ENCODE data around the gene LRP2BP. TPM values are rescaled to one million over a fixed set of nuclear protein-coding genes. Genes with fewer than 3 reads are reported as not detected.

Gene LRP2BP
- total RNA-seq, result 1.9 TPM

DNA sequence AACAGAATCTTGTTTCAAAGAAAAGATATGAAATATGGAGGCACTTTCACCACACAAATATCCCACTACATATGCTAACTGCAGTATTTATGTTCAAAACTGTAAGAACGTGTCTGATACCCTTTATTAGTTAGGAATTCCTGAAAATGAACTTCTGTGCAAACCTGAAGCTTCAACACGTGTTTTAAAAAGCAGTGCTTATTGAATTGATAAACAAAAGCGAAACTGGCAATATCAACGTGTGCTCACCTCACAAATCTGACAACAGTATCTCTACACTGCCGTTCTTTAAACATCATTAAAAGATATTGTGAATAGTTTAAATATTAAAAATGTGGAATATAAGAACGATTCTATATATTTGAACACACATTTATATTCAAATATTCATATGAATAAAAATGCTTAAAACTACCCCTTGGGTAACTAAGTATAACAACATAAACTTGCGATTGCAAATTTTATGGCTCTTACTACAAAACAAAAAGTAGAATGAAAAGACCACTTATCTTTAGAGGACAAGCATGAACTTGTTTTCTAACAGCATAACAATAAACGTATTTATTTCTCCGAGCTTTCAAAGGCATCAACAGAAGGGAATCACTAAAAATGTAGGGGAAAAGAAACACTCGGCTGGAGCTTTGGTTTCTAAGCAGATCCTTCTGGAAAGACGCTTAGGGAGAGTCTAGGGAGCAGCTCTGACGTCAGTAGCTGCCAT lies at the start of gene LRP2BP:
Gene LRP2BP (minus strand): TSS at position 687 of the 718 bp plus-strand sequence. CDS start 17,738 bp downstream, outside the sequence.
- peak; percentile 82 for DNase-seq

DNA sequence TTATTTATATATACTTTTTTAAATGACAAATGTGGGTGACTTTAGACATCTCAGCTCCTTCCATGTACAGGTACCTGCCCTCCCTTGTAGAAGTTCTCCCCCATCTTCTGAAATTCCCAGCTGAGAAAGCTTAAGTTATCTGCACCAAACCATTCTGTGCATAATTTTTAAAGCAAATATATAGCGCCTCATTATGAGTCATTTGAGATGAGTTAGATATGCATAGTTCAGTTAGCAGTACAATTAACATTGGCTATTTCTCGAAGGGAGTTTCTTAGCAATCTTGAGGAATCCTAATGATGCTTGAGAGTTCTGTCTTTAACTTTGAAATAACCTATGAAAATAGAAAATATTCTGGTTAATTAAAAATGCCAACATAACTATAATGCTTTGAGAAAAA lies 49.5 kb upstream of the LRP2BP start:
- no peak for DNase-seq

DNA sequence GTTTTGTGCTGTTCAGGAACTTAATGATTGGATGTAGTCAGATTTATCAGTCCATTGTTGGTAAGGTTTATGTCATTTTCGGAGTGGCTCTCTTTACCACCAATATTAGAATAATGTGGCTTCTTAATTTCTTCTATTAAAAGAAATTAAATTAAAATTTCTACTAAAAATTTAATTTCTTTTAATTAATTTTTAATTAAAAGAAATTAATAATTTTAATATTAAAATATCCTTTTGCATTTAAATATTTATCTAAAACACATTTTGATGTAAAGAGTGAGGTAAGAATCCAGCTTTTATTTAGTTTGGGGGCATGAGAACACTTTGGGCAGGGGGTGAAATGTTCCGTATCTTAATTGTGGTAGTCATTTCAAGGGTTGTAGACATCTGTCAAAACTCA lies 45.8 kb upstream of the LRP2BP start:
- DNase-seq, result no peak

DNA sequence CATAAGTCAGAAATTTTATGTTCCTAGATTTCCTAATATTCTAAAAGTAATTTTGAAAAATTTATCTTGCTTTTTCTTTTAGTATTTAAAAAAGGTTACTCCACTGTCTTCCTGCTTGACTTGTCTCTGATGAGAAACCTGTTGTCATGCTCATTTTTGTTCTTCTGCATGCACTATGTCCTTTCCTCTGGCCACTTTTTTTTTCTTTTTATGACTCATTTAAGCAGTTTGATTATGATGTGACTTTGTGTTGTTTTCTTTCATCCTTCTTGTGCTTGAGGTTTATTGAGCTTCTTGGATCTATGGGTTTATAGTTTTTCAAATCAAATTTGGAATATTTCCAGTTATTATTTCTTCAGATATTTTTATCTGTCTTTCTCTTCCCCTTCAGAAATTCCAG lies 42.1 kb upstream of the LRP2BP start:
- DNase-seq, result no peak

DNA sequence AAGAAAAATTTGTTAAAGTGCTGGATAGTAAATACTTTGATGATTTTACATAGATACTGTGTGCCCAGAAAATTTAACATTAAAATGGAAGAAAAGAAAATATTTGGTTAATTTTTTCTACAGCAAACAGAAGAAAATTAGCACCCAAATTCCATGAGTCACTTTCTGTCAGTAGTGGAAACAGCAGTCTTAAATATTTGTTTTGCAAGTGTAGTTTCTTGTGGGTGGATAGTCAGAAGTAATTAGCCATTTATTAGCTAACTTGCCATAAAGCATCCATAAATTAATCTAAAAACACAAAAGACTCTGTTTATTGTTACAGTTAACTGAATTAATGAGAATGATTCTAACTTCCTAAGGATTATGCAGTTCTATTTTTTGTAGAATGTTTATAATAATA lies 39.7 kb upstream of the LRP2BP start:
- DNase-seq, result no peak

DNA sequence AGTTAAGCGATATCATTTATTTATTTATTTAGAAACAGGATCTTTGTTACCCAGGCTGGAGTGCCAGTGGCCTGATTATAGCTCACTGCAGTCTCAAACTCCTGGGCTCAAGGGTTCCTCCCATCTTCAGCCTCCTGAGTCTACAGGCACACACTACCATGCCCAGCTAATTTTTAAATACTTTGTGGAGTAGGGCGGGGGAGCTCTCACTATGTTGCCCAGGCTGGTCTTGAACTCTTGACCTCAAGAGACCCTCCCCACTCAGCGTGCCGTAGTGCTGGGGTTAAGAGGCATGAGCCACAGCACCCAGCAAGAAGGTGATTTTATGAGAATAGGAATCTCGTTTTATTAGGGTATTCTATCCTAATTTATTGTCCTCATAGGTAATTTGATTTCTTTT lies 33.9 kb upstream of the LRP2BP start:
- no peak for DNase-seq

DNA sequence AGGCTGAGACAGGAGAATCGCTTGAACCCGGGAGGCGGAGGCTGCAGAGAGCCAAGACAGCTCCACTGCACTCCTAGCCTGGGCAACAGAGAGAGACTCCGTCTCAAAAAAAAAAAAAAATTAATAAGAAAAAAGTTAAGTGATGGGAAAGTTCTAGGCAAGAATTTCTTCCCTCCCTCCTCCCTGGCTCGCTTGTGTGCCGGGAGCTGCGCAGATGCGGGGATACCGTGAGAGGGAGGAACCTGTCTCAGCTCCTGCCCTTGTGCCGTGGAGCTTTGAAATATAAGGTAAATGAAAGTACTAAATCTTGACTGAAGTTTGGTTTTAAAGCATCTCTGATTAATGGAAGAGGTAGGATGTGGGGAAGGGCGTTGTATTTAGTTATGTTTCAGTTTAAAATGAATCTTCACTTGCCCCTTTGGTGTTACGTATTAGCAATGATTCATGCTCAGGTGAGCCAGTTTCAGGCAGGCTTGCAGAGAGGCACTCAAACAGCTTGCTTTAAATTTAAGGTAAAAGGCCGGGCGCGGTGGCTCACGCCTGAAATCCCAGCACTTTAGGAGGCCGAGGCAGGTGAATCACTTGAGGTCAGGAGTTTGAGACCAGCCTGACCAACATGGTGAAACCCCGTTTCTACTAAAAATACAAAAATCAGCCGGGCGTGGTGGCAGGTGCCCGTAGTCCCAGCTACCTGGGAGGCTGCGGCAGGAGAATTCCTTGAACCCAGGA lies 31.4 kb upstream of the LRP2BP start:
- no peak for DNase-seq

DNA sequence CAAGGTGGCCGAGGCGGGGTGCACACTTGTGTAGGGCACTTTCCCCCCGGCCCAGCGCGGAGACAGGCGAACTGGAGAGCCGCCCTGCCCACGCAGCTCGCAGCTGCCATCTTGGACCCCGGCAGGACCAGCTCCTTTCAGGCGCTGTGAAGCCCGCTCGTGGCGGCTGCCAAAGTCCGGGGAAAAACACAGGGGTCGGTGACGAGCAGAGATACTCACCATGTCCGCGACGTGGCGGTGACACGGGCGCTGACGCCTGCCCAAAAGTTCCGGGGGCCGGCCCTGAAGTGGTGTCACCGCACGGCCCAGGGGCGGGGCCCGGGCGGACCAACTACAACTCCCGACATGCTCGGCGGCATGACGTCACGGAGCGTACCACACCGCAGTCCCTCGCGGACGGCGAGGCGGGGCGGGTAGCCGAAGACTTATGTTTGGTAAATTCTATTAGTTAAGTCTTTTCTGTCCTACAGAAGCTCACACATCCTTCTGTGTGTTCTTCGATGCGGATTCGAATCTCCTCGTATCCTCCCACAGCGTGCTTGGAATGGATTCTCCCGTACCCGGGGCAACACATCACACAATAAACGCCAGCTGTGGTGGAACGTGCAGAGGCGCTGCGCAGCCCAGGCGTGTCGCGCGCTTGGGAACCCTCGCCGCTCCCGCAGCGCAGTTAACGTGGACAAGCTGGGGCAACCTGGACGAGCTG lies 30.1 kb upstream of the LRP2BP start, which contains the start of gene UFSP2:
Gene UFSP2 (minus strand): TSS at position 318 of the 706 bp plus-strand sequence. CDS start 96 bp downstream, at position 222.
- DNase-seq, result peak; percentile 97

DNA sequence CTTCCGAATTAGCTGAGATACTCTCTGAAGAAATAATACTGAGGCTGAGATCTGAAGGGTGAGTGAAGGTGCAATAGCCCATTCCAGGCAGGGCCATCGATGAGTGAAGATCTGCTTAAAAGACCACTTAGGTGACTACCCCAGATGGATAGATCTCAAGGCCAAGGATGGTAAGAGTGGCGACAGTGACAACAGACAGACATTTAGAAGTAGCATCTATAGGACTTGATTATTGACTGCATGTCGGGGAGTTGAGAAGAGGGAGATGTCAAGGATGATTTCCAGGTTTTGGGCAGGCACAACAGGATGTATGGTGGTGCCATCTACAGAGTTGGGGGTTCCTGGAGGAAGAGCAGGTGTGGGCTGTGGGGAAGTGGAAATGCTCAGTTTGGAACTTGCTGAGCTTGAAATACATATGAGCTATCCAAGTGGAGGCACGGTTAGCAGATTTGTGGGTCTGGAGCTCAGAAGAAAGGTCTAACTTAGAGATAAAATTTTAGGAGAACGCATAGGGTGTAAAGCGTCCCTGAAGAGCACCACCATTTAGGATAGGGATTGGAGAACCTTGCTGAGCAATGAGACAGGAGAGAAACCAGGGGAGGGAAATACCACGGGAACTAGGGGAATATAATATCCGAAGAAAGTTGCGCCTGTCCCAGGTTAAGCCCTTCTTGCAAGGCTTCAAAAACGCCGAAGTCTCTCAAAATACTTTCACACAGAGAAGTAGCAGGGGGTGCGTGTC lies 29.4 kb upstream of the LRP2BP start:
- DNase-seq, result peak; percentile 70

DNA sequence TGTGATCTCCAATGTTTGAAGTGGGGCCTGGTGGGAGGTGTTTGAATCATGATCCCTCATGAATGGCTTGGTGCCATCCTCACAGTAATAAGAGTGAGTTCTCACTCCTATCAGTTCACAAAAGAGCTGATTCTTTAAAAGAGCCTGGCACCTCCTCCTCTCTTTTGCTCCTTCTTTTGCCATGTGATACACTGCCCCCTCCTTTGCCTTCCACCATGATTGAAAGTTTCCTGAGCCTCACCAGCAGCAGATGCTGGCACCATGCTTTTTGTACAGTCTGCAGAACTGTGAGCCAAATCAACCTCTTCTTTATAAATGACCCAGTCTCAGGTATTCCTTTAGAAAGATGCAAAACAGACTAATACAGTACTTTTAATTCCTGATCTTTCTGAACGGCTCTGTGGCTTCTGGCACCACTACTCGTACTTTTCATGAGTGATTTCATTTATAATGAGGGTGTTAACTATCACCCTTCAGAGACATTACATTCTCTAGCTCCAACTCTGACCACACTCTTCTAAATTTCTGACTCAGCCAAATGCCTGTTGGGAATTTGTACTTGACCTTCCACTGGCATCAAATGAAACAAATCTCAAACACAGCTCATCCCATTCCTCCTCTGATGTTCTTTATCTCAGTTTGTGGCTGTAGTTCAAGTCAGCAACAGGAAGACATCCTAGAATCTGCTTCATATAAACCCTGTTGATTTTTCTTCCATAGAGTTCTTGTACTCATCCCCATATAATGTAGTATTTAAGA lies 25.8 kb upstream of the LRP2BP start:
- DNase-seq, result no peak

DNA sequence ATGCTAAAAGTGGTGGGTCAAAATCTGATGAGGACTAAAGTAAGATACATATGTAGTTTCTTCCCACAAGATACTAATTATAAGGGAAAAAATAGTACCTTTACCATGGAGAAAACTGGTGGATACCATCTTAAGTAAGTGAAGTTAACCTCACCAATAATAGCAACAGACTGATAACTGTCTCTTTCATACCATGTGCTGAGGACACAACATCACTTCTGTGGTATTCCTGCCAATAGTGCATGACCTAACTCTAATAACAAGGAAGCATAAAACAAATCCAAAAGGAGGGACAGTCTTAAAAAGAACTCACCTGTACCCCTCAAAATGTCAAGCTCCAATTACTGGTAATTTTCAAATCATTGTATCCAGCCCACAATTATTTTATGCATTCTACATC lies 21.2 kb upstream of the LRP2BP start:
- no peak for DNase-seq

DNA sequence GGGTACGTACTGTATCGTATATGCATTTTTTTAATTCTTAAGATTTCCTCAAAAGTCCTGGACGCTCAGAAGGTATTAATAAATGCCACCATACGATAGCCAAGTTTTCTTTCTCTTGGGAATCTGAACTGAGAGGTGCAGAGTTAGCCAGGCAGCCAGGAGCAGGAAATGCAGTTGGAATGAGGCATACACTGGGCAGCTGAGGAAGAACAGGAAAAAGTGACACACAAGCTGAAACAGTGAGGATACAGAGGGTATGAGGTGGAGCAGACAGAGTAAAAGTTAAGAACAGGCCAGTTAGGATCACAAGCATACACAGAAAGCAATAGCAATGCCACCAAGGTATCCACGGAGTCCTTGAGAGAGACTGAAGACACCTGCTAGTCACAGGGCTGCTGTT lies 16.7 kb upstream of the LRP2BP start:
- no peak for DNase-seq

DNA sequence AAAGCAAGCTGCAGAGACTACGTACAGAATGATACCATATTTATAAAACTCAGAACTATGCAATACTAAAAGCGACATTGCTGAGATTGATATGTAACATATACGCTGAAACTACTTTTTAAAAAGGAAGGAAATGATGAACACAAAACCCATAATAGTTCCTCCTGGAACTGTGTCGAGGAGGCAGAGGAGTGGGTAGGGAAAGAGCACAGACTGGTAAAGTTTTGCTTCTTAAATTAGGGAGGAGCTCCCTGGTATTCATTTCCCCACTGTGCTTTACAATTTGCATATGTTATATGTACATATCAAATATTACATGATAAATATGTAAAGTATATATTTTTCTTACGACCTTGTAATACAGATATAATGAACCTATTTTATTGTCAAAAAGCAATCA lies 16.1 kb upstream of the LRP2BP start:
- DNase-seq, result no peak

DNA sequence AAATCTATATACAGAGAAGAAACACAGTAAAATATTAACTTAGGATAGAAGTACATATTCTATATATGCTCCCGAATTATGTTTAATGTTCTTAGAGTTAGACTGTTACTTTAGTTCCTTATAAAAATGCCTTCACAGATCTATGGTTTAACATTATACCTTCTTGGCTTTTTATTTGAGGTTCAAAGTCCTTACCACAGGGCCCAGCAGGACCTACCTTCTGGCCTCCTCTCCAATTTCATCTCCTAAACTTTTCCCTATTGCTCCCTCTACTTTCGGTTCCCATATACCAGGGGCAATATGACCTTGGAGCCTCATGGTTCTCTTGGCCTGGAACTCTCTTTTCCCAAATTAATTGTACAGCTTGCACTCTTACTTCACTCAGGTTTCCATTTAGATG lies 12.7 kb upstream of the LRP2BP start:
- no peak for DNase-seq

DNA sequence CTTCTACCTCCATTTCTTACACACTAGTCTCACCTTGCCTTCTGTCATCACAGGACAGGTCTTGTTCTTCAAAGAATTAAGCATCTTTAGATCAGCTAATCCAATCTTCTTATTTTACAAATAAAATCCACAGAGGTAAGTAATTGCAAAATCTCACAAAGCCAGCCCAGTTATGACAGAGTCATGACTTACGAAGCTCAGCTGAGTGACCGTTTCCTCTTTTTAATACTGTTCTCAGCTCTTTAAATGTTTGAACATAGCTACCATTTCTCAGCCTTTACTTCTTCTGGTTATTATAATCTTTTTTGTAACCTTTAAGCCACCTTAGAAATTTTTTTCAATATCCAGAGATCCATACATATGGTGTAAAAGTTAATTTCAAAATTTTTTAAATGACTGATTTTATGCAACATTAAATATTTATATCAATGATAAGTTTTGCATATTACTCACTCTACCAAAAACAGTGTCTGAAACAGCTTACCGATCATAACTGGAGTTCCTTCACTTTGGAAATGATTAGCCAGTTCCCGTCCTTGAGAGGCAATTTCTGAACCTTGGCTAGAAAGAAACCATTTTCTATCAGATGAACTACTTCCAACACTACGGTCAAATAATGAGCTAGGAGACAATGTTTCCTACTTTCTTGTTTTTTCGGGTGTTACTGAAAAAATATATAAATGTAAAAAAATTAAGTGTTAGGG lies 9.7 kb upstream of the LRP2BP start:
- no peak for DNase-seq

DNA sequence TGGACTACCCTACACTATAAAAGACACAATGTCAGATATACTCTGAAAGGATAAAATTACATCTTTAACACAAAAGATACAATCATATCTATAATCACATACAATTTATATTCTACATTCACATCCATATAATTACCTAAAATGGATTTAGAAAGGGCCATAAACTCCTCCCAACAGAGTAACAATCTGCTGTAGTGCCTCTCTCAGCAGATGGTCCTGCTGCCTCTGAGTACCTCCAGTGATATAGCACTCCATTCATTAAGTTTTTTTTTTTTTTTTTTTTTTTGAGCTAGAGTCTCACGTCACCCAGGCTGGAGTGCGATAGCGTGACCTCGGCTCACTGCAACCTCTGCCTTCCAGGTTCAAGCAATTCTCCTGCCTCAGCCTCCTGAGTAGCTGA lies 8.3 kb upstream of the LRP2BP start:
- DNase-seq, result no peak

DNA sequence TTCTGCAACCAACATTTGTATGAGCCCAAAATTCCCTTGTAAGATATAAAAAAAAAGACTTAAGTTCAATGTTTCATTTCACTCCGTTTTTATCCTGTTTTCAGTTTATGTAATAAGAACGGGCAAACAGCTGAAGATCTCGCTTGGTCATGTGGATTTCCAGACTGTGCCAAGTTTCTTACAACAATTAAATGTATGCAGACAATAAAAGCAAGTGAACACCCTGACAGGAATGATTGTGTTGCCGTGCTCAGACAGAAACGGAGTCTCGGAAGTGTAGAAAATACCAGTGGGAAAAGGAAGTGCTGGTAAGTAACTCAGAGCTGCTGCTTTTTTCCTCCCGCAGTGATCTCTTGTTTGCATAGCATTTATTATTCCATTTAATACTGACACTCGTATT lies 3.7 kb upstream of the LRP2BP start:
- no peak for DNase-seq

DNA sequence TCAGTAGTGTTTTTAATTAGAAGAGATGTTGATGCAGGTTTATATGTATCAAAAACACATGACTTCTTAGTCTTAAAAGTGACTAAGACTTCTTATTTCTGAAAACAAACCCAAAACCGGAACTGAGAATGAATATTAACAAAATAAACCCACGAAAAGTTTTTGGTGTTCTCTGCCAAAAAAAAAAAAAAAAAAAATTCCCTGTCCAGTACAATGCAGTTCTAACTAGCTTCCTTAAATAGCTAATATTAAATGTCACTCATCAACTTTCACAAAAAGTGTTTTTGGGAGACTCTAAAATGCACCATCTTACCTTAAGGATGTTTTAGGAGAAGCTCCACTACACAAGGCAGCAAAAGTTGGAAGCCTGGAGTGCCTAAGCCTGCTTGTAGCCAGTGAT lies 2.9 kb upstream of the LRP2BP start:
- DNase-seq, result no peak

DNA sequence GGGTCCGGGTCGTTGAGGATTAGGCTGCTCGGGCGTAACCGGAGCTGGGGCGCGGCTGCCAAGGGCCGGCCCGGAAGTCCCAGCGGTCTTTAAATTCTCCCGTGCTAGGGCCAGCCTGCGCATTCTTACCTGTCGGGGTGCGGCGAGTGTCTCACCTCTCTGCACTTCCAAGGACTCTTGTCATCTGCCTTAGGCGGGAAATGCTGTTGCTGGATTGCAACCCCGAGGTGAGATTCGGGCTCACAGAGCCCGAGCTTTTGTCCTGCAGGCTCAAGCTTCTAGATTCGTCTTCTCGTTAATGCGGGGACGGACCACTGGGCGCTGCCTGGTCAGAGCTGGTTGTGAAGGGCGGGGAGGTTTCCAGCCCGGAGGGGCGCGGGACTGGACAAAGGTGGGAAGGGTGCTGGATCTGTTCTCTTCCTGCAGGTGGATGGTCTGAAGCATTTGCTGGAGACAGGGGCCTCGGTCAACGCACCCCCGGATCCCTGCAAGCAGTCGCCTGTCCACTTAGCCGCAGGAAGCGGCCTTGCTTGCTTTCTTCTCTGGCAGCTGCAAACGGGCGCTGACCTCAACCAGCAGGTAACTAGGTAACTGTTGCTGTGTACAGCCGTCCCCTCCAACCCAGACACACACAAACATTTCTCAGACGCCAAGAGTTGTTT lies 1.1 kb upstream of the LRP2BP start, which contains the start of gene ANKRD37:
Gene ANKRD37 (plus strand): TSS at position 118 of the 662 bp plus-strand sequence. CDS start 83 bp downstream, at position 201.
- no peak for DNase-seq

All from skin of body (tissue), 2 donors.